HepG2 (cell line): ENCODE measurements around the gene RAE1. TPM values are rescaled to one million over a fixed set of nuclear protein-coding genes. Genes with fewer than 3 reads are reported as not detected.

Source experiments
- CBX1 ChIP-seq: IDR thresholded peaks from one replicate; pipeline ENCODE4 v1.6.1; 2016; ENCODE audit warnings: antibody characterized with exemption, low read depth
- CCAR2 ChIP-seq: fragments of 200-400 bp; formaldehyde crosslinking; optimal IDR thresholded peaks from 2 replicates; pipeline ENCODE3; 2018; ENCODE audit warnings: low read depth, mild to moderate bottlenecking, low read length, moderate library complexity
- FIP1L1 ChIP-seq: fragments of 200-400 bp; formaldehyde crosslinking; IDR thresholded peaks from 2 replicates; pipeline ENCODE4 v1.6.1; 2018; ENCODE audit warnings: low read depth, mild to moderate bottlenecking, low read length, moderate library complexity, borderline replicate concordance; ENCODE audit not compliant: insufficient read depth
- HNRNPL ChIP-seq: fragments of 200-400 bp; formaldehyde crosslinking; IDR thresholded peaks from 2 replicates; pipeline ENCODE4 v1.6.1; 2017; ENCODE audit warnings: mild to moderate bottlenecking, low read depth, low read length
- JUN ChIP-seq: sonication (generic); formaldehyde crosslinking; IDR thresholded peaks from 2 replicates; pipeline ENCODE4 v1.4.0; 2020; ENCODE audit warnings: mild to moderate bottlenecking, missing genetic modification reagents
- MAFK ChIP-seq, 2 experiments: IDR thresholded peaks in 1 of 2; conservative IDR thresholded peaks in 1 of 2; 2 replicates each; pipeline ENCODE4 v1.6.1; 2011; ENCODE audit warnings: improper control_type of control experiment in 2 of 2, low read length in 2 of 2
- NFIB ChIP-seq: sonication (generic); formaldehyde crosslinking; IDR thresholded peaks from 2 replicates; pipeline ENCODE4 v1.9.0; 2021; ENCODE audit warnings: missing genetic modification reagents, mild to moderate bottlenecking, borderline replicate concordance
- NFKBIZ ChIP-seq: IDR thresholded peaks from 2 replicates; pipeline ENCODE4 v1.6.1; 2018; ENCODE audit warnings: missing genetic modification reagents, missing compliant biosample characterization
- RELA ChIP-seq: sonication (generic); formaldehyde crosslinking; IDR thresholded peaks from 2 replicates; pipeline ENCODE4 v1.4.0; 2020; ENCODE audit warnings: missing genetic modification reagents
- RXRA ChIP-seq: sonication (generic); formaldehyde crosslinking; IDR thresholded peaks from 2 replicates; pipeline ENCODE4 v1.5.1; 2020; ENCODE audit warnings: missing genetic modification reagents
- SIN3B ChIP-seq: fragments of 150-350 bp; IDR thresholded peaks from 2 replicates; pipeline ENCODE4 v1.6.1; 2014; ENCODE audit warnings: low read length
- SRSF4 ChIP-seq: fragments of 200-400 bp; formaldehyde crosslinking; IDR thresholded peaks from one replicate; pipeline ENCODE4 v1.6.1; 2018; ENCODE audit warnings: mild to moderate bottlenecking, low read depth, low read length, moderate library complexity; ENCODE audit not compliant: poor library complexity, severe bottlenecking
- TGIF2 ChIP-seq: IDR thresholded peaks from 2 replicates; pipeline ENCODE4 v1.6.1; 2016; ENCODE audit warnings: control low read depth, missing compliant biosample characterization
- ZNF292 ChIP-seq: sonication (generic); formaldehyde crosslinking; IDR thresholded peaks from 2 replicates; pipeline ENCODE4 v1.8.1; 2022; ENCODE audit warnings: mild to moderate bottlenecking, low read depth, missing genetic modification reagents, borderline replicate concordance
- ZNF34 ChIP-seq: sonication (generic); formaldehyde crosslinking; IDR thresholded peaks from 2 replicates; pipeline ENCODE4 v1.4.0; 2020; ENCODE audit warnings: mild to moderate bottlenecking, missing genetic modification reagents, borderline replicate concordance
- ZNF460 ChIP-seq: sonication (generic); formaldehyde crosslinking; IDR thresholded peaks from 2 replicates; pipeline ENCODE4 v1.5.1; 2020; ENCODE audit warnings: missing genetic modification reagents, mild to moderate bottlenecking, borderline replicate concordance
- ZNF841 ChIP-seq: sonication (generic); formaldehyde crosslinking; IDR thresholded peaks from 2 replicates; pipeline ENCODE4 v1.8.1; 2023; ENCODE audit warnings: missing genetic modification reagents, borderline replicate concordance
- polyA plus RNA-seq, 8 experiments: library from polyadenylated mRNA; depleted of rRNA in 3 of 8; stranded (reverse) in 7 of 8; unstranded in 1 of 8; fragments of >200 nt; fragmentation: Illumina TruSeq in 4 of 8; extraction: Trizol in 4 of 8; gene quantifications; 2 replicates each; pipeline versions ENCODE4 v1.2.1 to v1.2.3, GENCODE V29; 2011 to 2016; ENCODE audit warnings: low read depth in 4 of 8, missing spikeins in 1 of 8, mixed read lengths in 1 of 8; ENCODE audit not compliant: insufficient read depth in 1 of 8
- total RNA-seq, 5 experiments: library from RNA; depleted of rRNA; stranded (reverse); fragments of >200 nt; fragmentation: Illumina TruSeq; extraction: Trizol; gene quantifications; 2 replicates each; pipeline ENCODE4 v1.2.3, GENCODE V29; 2016; ENCODE audit warnings: low read depth in 1 of 5
- TF ChIP-seq, protein P1 (sequence below): sonication (generic); formaldehyde crosslinking; IDR thresholded peaks from 2 replicates; pipeline ENCODE4 v1.5.0; 2020; ENCODE audit warnings: missing genetic modification reagents, mild to moderate bottlenecking, borderline replicate concordance
- TF ChIP-seq, protein P2 (sequence below): sonication (generic); formaldehyde crosslinking; IDR thresholded peaks from 2 replicates; pipeline ENCODE4 v1.5.0; 2020; ENCODE audit warnings: mild to moderate bottlenecking, missing genetic modification reagents, moderate library complexity
- TF ChIP-seq, protein P3 (sequence below): IDR thresholded peaks from 2 replicates; pipeline ENCODE4 v1.6.1; 2016; ENCODE audit warnings: mild to moderate bottlenecking, missing biosample characterization, missing genetic modification reagents
- TF ChIP-seq, protein P4 (sequence below): sonication (generic); formaldehyde crosslinking; IDR thresholded peaks from 2 replicates; pipeline ENCODE4 v1.4.0; 2020; ENCODE audit warnings: missing genetic modification reagents
- TF ChIP-seq, protein P5 (sequence below): sonication (generic); formaldehyde crosslinking; IDR thresholded peaks from 2 replicates; pipeline ENCODE4 v1.5.0; 2020; ENCODE audit warnings: mild to moderate bottlenecking, missing genetic modification reagents

Gene RAE1
- total and polyA plus RNA-seq, 2 of the 13 experiments (the other 11 are each of a cell fraction or from before 2014, with no cell fraction given): 36.1 to 72.9 TPM

DNA sequence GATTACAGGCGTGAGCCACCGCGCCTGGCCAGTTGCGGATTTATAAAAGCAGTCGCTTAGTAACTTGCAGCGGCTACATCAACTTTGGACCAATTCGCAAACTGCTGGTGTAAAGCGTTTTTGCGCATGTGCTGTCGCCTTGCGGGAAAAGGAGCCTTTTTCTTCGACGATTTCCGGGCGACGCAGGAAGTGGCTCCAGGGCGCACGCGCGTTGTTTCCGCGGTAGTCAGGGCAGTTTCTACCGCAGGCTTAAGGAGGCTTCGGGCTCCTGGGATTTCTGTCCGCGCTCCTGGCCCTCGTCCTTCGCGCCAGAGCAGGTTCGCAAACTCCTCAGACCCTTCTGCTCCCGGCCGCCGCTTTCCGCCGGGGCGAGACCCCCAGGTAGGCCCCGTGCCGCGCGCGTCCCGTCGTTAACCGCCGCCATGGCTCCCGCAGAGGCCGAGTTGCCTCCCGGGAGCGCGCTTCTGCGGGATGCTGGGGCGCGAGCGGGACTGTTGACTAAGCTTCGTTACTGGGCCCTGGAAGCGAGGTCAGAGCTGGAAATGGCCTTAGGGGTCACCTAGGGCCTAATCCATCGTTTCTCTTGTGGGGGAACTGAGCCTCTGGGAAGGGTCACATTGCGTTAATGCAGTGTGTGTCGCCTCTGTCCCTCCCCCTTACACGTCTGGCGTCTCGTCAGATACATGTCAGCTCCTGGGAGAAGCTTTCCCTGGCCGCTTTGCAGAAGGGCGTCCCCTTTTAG is at the start of gene RAE1 (continued):
- TF ChIP-seq, protein P1, sequence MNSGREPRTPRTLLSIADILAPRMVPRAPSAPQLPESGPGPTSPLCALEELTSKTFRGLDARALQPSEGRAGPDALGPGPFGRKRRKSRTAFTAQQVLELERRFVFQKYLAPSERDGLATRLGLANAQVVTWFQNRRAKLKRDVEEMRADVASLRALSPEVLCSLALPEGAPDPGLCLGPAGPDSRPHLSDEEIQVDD (CRISPR knock-in tag): peak; percentile 90; the same call in 1 of the 2 replicates
- TF ChIP-seq RELA: no peak; the same call in 1 of the 2 replicates
- TF ChIP-seq NFIB: no peak
- peak; percentile 83; the same call in 1 of the 2 replicates for TF ChIP-seq RXRA (CRISPR knock-in tag)
- peak in 1 of 2 experiments; percentile 33; a peak in 1 of 4 replicates for TF ChIP-seq MAFK (conservative IDR thresholded peaks at IDR 0.05 in 1 of 2, IDR thresholded peaks at IDR 0.05 in 1 of 2; ENCODE audit: low read length in 2 of 2)
- TF ChIP-seq ZNF34: peak; percentile 84; the same call in 1 of the 2 replicates
- peak; percentile 47; the same call in 1 of the 2 replicates for TF ChIP-seq NFKBIZ (CRISPR knock-in tag)
- TF ChIP-seq JUN (CRISPR knock-in tag): peak; percentile 78; the same call in 1 of the 2 replicates
- no peak for TF ChIP-seq FIP1L1
- no peak for TF ChIP-seq SRSF4
- TF ChIP-seq ZNF841: 0 out of 2 replicates have a peak, but pooled peaks have one; percentile 59
- TF ChIP-seq, protein P2, sequence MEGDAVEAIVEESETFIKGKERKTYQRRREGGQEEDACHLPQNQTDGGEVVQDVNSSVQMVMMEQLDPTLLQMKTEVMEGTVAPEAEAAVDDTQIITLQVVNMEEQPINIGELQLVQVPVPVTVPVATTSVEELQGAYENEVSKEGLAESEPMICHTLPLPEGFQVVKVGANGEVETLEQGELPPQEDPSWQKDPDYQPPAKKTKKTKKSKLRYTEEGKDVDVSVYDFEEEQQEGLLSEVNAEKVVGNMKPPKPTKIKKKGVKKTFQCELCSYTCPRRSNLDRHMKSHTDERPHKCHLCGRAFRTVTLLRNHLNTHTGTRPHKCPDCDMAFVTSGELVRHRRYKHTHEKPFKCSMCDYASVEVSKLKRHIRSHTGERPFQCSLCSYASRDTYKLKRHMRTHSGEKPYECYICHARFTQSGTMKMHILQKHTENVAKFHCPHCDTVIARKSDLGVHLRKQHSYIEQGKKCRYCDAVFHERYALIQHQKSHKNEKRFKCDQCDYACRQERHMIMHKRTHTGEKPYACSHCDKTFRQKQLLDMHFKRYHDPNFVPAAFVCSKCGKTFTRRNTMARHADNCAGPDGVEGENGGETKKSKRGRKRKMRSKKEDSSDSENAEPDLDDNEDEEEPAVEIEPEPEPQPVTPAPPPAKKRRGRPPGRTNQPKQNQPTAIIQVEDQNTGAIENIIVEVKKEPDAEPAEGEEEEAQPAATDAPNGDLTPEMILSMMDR (CRISPR knock-in tag): no peak
- no peak for TF ChIP-seq CBX1
- TF ChIP-seq, protein P3, sequence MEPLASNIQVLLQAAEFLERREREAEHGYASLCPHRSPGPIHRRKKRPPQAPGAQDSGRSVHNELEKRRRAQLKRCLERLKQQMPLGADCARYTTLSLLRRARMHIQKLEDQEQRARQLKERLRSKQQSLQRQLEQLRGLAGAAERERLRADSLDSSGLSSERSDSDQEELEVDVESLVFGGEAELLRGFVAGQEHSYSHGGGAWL (CRISPR knock-in tag): peak; percentile 94
- 0 out of 2 replicates have a peak, but pooled peaks have one; percentile 32 for TF ChIP-seq HNRNPL
- TF ChIP-seq ZNF460: peak; percentile 49; the same call in 1 of the 2 replicates
- TF ChIP-seq TGIF2 (CRISPR knock-in tag): peak; percentile 31; the same call in 1 of the 2 replicates
- TF ChIP-seq, protein P4, sequence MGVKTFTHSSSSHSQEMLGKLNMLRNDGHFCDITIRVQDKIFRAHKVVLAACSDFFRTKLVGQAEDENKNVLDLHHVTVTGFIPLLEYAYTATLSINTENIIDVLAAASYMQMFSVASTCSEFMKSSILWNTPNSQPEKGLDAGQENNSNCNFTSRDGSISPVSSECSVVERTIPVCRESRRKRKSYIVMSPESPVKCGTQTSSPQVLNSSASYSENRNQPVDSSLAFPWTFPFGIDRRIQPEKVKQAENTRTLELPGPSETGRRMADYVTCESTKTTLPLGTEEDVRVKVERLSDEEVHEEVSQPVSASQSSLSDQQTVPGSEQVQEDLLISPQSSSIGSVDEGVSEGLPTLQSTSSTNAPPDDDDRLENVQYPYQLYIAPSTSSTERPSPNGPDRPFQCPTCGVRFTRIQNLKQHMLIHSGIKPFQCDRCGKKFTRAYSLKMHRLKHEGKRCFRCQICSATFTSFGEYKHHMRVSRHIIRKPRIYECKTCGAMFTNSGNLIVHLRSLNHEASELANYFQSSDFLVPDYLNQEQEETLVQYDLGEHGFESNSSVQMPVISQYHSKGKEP (CRISPR knock-in tag): peak; percentile 76; the same call in 1 of the 2 replicates
- TF ChIP-seq CCAR2: no peak
- no peak for TF ChIP-seq ZNF292 (CRISPR knock-in tag)
- TF ChIP-seq SIN3B: peak; percentile 73
- TF ChIP-seq, protein P5, sequence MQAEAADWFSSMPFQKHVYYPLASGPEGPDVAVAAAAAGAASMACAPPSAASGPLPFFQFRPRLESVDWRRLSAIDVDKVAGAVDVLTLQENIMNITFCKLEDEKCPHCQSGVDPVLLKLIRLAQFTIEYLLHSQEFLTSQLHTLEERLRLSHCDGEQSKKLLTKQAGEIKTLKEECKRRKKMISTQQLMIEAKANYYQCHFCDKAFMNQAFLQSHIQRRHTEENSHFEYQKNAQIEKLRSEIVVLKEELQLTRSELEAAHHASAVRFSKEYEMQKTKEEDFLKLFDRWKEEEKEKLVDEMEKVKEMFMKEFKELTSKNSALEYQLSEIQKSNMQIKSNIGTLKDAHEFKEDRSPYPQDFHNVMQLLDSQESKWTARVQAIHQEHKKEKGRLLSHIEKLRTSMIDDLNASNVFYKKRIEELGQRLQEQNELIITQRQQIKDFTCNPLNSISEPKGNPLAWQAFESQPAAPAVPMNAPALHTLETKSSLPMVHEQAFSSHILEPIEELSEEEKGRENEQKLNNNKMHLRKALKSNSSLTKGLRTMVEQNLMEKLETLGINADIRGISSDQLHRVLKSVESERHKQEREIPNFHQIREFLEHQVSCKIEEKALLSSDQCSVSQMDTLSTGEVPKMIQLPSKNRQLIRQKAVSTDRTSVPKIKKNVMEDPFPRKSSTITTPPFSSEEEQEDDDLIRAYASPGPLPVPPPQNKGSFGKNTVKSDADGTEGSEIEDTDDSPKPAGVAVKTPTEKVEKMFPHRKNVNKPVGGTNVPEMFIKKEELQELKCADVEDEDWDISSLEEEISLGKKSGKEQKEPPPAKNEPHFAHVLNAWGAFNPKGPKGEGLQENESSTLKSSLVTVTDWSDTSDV (CRISPR knock-in tag): peak; percentile 94
